ENCODE results near the gene CPLX3. TPM values are rescaled to one million over a fixed set of nuclear protein-coding genes. Genes with fewer than 3 reads are reported as not detected.

Gene CPLX3
- total and polyA plus RNA-seq, 2 of the 8 experiments (the other 6 are each of a cell fraction or from before 2014, with no cell fraction given): 0.17 TPM; not detected in 1

DNA sequence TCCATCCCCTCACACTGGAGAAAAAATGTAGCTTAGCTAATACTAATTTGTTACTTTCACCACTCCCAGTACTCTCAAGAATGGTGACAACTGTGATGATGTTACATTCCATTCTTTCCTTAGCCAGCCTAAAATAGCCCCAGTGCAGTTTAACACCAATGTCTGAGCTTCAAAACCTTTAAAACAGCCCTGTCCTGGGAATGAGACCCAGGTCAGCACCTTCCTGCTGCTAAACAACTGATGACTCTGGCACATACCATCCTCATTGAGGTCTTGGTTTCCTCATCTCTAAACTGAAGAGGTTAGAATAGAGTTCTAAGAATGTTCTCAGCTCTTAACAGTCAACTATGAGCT is 42.9 kb downstream of the CPLX3 start:
- peaks cover 8% of the 10 kb centered on the region; the same call in 1 of the 2 replicates for H3K79me1 ChIP-seq (ENCODE audit: low read depth, low read length)
- peaks cover 2 to 8% of the 10 kb centered on the region in 2 experiments for H4K20me1 ChIP-seq (replicated peaks in 1 of 2; ENCODE audit: control insufficient read depth in 1 of 2, insufficient read depth in 2 of 2, low read length in 2 of 2)
- FAIRE-seq: no peak
- H3K18ac ChIP-seq (ENCODE audit: extremely low read depth, low read length): no peak overlapping the region
- ChIA-PET POLR2A (ENCODE audit: partially characterized antibody) (interaction anchor here (0.8 to 2.4 kb wide), 8 partner anchors 8 to 37 kb away, joined by 3 to 10 read pairs (median 4); no protein-coding TSS in a partner anchor), CTCF (ENCODE audit: partially characterized antibody) (interaction anchor here (0.6 to 2.3 kb wide), 4 partner anchors 26 to 500 kb away, joined by 3 to 16 read pairs (median 6); partner anchors contain the start of gene ULK3)
- no peak overlapping the region for H3K4me2 ChIP-seq (ENCODE audit: insufficient read depth in 1 of 2, low read depth in 2 of 2, low read length in 2 of 2)
- peaks cover 0 to 55% of the 10 kb centered on the region in 2 experiments; a peak in 2 of 4 replicates for H3K79me2 ChIP-seq (ENCODE audit: control insufficient read depth in 1 of 2, insufficient read depth in 2 of 2, low read length in 2 of 2)
- H3K4ac ChIP-seq (replicated peaks; ENCODE audit: insufficient read length, low read depth, low read length): no peak overlapping the region
- no peak overlapping the region for H3K23ac ChIP-seq (ENCODE audit: insufficient read length)
- H3K4me1 ChIP-seq (replicated peaks in 1 of 4; ENCODE audit: control insufficient read depth in 3 of 4, insufficient read depth in 4 of 4, low read length in 3 of 4): peaks cover 0 to 3% (median 0%) of the 10 kb centered on the region in 4 experiments; a peak in 1 of 7 replicates
- peaks cover 6% of the 10 kb centered on the region; the same call in 1 of the 2 replicates for H3K23me2 ChIP-seq (ENCODE audit: low read depth, low read length)
- no peaks in the 10 kb centered on the region for H3K9me3 ChIP-seq (ENCODE audit: insufficient read depth in 2 of 2, low read depth in 1 of 2, low read length in 1 of 2)
- H2BK12ac ChIP-seq (ENCODE audit: low read depth, low read length): no peak overlapping the region
- no peak overlapping the region for H3K27ac ChIP-seq (ENCODE audit: low read depth, low read length)
- no peak for DNase-seq (ENCODE audit: low read depth in 1 of 2, low spot score in 2 of 2)
- no peak overlapping the region for H2AK5ac ChIP-seq (ENCODE audit: low read depth, low read length)
- H3K14ac ChIP-seq (ENCODE audit: insufficient read length): no peak overlapping the region
- no peak overlapping the region for H3K9ac ChIP-seq (replicated peaks in 1 of 4; ENCODE audit: extremely low read depth in 1 of 4, low read depth in 3 of 4, low read length in 3 of 4)
- H3K27me3 ChIP-seq (replicated peaks in 1 of 4; ENCODE audit: control insufficient read depth in 3 of 4, extremely low read depth in 1 of 4, insufficient read depth in 3 of 4, low read length in 3 of 4): no peaks in the 10 kb centered on the region
- H4K5ac ChIP-seq (ENCODE audit: insufficient read length, low read depth, low read length): no peak overlapping the region
- H3K4me3 ChIP-seq (ENCODE audit: extremely low read depth in 1 of 4, insufficient read depth in 2 of 4, low read depth in 3 of 4, low read length in 4 of 4): no peak overlapping the region
- no peak overlapping the region for H2AFZ ChIP-seq (ENCODE audit: low read length)
- H2BK120ac ChIP-seq (replicated peaks; ENCODE audit: low read depth, low read length): no peak overlapping the region
- no peak overlapping the region for H2BK15ac ChIP-seq (ENCODE audit: low read length)
- no peaks in the 10 kb centered on the region for H3K36me3 ChIP-seq (ENCODE audit: control insufficient read depth in 2 of 4, insufficient read depth in 4 of 4, low read length in 3 of 4)
- no peak overlapping the region for H4K8ac ChIP-seq (ENCODE audit: extremely low read depth, insufficient read depth, low read length)
- no peak overlapping the region for H2BK5ac ChIP-seq (ENCODE audit: low read depth, low read length)
- H3K56ac ChIP-seq (replicated peaks; ENCODE audit: insufficient read length, low read depth, low read length): no peak overlapping the region
- H2BK20ac ChIP-seq (ENCODE audit: low read length): no peak overlapping the region
- no peak overlapping the region for H4K91ac ChIP-seq (replicated peaks; ENCODE audit: insufficient read length, low read length)
- TF ChIP-seq SP4 (IDR thresholded peaks at IDR 0.05; ENCODE audit: low read length) (no peak), PHF8 (conservative IDR thresholded peaks at IDR 0.05; ENCODE audit: low read depth, low read length) (no peak), RNF2 (IDR thresholded peaks at IDR 0.05; ENCODE audit: borderline replicate concordance, low read depth, low read length, missing control alignments, poor library complexity, severe bottlenecking) (no peak), TCF12 (IDR thresholded peaks at IDR 0.05; ENCODE audit: low read depth, low read length) (no peak), EGR1 (IDR thresholded peaks at IDR 0.05; ENCODE audit: borderline replicate concordance, low read depth, low read length) (no peak), HDAC6 (IDR thresholded peaks at IDR 0.05; ENCODE audit: low read depth, low read length) (no peak)
- TF ChIP-seq, protein P1, sequence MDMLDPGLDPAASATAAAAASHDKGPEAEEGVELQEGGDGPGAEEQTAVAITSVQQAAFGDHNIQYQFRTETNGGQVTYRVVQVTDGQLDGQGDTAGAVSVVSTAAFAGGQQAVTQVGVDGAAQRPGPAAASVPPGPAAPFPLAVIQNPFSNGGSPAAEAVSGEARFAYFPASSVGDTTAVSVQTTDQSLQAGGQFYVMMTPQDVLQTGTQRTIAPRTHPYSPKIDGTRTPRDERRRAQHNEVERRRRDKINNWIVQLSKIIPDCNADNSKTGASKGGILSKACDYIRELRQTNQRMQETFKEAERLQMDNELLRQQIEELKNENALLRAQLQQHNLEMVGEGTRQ (IDR thresholded peaks at IDR 0.05; ENCODE audit: low read length): no peak
- TF ChIP-seq, protein P2, sequence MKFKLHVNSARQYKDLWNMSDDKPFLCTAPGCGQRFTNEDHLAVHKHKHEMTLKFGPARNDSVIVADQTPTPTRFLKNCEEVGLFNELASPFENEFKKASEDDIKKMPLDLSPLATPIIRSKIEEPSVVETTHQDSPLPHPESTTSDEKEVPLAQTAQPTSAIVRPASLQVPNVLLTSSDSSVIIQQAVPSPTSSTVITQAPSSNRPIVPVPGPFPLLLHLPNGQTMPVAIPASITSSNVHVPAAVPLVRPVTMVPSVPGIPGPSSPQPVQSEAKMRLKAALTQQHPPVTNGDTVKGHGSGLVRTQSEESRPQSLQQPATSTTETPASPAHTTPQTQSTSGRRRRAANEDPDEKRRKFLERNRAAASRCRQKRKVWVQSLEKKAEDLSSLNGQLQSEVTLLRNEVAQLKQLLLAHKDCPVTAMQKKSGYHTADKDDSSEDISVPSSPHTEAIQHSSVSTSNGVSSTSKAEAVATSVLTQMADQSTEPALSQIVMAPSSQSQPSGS (IDR thresholded peaks at IDR 0.05; ENCODE audit: low read length): no peak
- TF ChIP-seq, protein P3, sequence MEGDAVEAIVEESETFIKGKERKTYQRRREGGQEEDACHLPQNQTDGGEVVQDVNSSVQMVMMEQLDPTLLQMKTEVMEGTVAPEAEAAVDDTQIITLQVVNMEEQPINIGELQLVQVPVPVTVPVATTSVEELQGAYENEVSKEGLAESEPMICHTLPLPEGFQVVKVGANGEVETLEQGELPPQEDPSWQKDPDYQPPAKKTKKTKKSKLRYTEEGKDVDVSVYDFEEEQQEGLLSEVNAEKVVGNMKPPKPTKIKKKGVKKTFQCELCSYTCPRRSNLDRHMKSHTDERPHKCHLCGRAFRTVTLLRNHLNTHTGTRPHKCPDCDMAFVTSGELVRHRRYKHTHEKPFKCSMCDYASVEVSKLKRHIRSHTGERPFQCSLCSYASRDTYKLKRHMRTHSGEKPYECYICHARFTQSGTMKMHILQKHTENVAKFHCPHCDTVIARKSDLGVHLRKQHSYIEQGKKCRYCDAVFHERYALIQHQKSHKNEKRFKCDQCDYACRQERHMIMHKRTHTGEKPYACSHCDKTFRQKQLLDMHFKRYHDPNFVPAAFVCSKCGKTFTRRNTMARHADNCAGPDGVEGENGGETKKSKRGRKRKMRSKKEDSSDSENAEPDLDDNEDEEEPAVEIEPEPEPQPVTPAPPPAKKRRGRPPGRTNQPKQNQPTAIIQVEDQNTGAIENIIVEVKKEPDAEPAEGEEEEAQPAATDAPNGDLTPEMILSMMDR (IDR thresholded peaks at IDR 0.05; ENCODE audit: control extremely low read depth in 1 of 3, insufficient read depth in 1 of 3, low read depth in 1 of 3, low read length in 3 of 3): no peak

Data from H1 (cell line).